BE2C (cell line): ENCODE measurements around the gene CEP250.
"Not testable (repeated sequence)": the region's sequence is repeated elsewhere in the genome, so short reads cannot be mapped to it uniquely, and the experiment has no call there.

Experiments
- DNase-seq: peaks from one replicate; pipeline ENCODE4 v3.0.0-alpha.2; 2020
- H3K27me3 ChIP-seq: fragments of 250-450 bp; sonication (Bioruptor Pico); 2 replicates; pipeline ENCODE4 v1.5.1; 2020; ENCODE audit warnings: mild to moderate bottlenecking
- H3K36me3 ChIP-seq: fragments of 250-450 bp; sonication (Bioruptor Pico); 2 replicates; pipeline ENCODE4 v1.5.1; 2020; ENCODE audit warnings: mild to moderate bottlenecking
- H3K4me1 ChIP-seq: fragments of 250-450 bp; sonication (Bioruptor Pico); 2 replicates; pipeline ENCODE4 v1.5.1; 2020
- H3K4me3 ChIP-seq: 2 replicates; pipeline ENCODE4 v1.5.1; 2011; ENCODE audit warnings: low read depth, low read length
- H3K9me3 ChIP-seq: fragments of 250-450 bp; sonication (Bioruptor Pico); 2 replicates; pipeline ENCODE4 v1.5.1; 2020
- TF ChIP-seq, protein P1 (sequence below): IDR thresholded peaks from 2 replicates; pipeline ENCODE4 v1.5.1; 2012; ENCODE audit warnings: mild to moderate bottlenecking, low read depth, low read length

CEP250 gene

DNA sequence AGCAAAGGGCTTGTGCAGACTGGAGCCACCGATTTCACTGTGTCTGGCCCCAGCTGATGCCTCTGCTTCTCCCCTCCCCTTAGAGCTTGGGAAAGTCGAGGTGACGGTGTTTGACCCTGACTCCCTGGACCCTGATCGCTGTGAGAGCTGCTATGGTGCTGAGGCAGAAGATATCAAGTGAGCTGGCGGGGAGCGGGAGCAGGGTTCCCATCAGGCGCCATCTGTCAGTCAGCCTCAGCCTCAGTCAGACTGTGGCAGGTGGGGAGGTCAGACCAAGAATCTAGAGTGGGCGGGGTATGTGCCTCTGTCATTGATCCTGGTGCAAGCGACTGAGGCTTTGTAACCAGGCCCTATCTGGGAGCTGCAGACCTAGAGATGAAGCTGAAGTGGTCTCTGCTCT lies 91.9 kb downstream of the CEP250 start:
- H3K4me3 ChIP-seq, result no peak overlapping the region
- TF ChIP-seq, protein P1, sequence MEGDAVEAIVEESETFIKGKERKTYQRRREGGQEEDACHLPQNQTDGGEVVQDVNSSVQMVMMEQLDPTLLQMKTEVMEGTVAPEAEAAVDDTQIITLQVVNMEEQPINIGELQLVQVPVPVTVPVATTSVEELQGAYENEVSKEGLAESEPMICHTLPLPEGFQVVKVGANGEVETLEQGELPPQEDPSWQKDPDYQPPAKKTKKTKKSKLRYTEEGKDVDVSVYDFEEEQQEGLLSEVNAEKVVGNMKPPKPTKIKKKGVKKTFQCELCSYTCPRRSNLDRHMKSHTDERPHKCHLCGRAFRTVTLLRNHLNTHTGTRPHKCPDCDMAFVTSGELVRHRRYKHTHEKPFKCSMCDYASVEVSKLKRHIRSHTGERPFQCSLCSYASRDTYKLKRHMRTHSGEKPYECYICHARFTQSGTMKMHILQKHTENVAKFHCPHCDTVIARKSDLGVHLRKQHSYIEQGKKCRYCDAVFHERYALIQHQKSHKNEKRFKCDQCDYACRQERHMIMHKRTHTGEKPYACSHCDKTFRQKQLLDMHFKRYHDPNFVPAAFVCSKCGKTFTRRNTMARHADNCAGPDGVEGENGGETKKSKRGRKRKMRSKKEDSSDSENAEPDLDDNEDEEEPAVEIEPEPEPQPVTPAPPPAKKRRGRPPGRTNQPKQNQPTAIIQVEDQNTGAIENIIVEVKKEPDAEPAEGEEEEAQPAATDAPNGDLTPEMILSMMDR, result no peak
- no peak for DNase-seq
- no peaks in the 10 kb centered on the region for H3K9me3 ChIP-seq
- H3K36me3 ChIP-seq, result peaks cover 27% of the 10 kb centered on the region
- H3K4me1 ChIP-seq, result peaks cover 3% of the 10 kb centered on the region
- no peaks in the 10 kb centered on the region for H3K27me3 ChIP-seq

DNA sequence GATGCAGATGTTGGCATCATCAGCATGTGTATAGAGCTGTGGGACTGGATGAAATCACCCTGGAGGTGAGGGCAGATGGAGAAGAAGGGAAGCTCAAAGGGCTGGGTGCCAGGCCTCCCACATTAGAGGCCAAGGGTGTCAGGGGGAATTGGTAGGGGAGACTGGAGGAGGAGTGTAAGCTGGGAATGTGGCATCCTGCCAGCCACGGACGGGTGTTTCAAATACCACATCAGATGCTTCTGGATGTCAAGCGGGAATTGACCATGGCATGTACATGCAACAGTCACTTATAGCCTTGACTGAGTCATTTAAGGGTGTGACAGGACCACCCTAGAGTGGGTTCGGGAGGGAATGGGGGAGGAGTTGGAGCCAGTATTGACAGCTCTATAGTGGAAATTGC lies 96.1 kb downstream of the CEP250 start:
- H3K27me3 ChIP-seq, result no peaks in the 10 kb centered on the region
- H3K4me1 ChIP-seq, result no peaks in the 10 kb centered on the region
- TF ChIP-seq, protein P1, result no peak
- DNase-seq, result no peak
- H3K36me3 ChIP-seq, result peaks cover 28% of the 10 kb centered on the region
- no peaks in the 10 kb centered on the region for H3K9me3 ChIP-seq
- H3K4me3 ChIP-seq, result no peak overlapping the region

- TF ChIP-seq, protein P1, result no peak
- H3K4me1 ChIP-seq, result no peaks in the 10 kb centered on the region
- DNase-seq, result no peak
- peaks cover 34% of the 10 kb centered on the region for H3K36me3 ChIP-seq
- no peaks in the 10 kb centered on the region for H3K27me3 ChIP-seq
- no peak overlapping the region for H3K4me3 ChIP-seq
- H3K9me3 ChIP-seq, result no peaks in the 10 kb centered on the region
Observed at GRCh38 chr20:35552914-35553313, 97.5 kb downstream of the CEP250 start.

- H3K4me3 ChIP-seq, H3K9me3 ChIP-seq, DNase-seq, H3K27me3 ChIP-seq, H3K4me1 ChIP-seq: not testable (repeated sequence)
- H3K36me3 ChIP-seq, result peaks cover 23% of the 10 kb centered on the region
Observed at GRCh38 chr20:35555461-35555860, 100.1 kb downstream of the CEP250 start.

DNA sequence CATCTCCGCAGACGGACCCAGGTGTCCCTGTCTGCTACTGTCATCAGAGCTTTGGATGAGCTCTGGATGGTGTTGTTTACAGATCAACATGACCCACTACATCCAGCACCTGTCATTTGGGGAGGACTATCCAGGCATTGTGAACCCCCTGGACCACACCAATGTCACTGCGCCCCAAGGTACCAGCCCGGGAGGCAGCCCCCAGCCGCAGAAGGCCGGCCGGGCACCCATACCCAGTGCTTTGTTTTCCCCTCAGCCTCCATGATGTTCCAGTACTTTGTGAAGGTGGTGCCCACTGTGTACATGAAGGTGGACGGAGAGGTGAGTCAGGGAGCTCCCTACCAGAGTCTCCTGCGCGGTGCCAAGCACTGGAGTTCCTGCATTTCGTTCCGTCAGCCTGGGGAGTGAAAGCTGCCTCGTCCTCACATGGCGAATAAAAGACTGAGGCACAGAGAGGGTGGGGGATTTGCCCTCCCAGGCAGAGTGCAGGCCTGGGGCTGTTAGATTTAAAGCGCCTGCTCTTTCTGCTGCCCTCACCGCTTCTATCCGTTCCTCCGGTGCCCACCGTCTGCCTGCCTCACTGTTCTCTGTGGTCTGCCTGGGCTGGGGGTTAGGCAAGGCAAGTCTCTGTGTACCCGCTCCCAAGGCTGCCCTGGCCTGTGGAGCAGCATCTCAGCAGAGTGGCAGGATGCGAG lies 100.7 kb downstream of the CEP250 start:
- TF ChIP-seq, protein P1, result no peak
- no peaks in the 10 kb centered on the region for H3K27me3 ChIP-seq
- peaks cover 23% of the 10 kb centered on the region for H3K36me3 ChIP-seq
- H3K4me1 ChIP-seq, result no peaks in the 10 kb centered on the region
- H3K4me3 ChIP-seq, result no peak overlapping the region
- DNase-seq, result no peak
- no peaks in the 10 kb centered on the region for H3K9me3 ChIP-seq

- H3K4me3 ChIP-seq, result no peak overlapping the region
- H3K36me3 ChIP-seq, result peaks cover 18% of the 10 kb centered on the region
- H3K4me1 ChIP-seq, result no peaks in the 10 kb centered on the region
- no peak for DNase-seq
- H3K9me3 ChIP-seq, result no peaks in the 10 kb centered on the region
- TF ChIP-seq, protein P1, result no peak
- H3K27me3 ChIP-seq, result no peaks in the 10 kb centered on the region
Observed at GRCh38 chr20:35556871-35557270, 101.5 kb downstream of the CEP250 start.
